HEK293T (cell line): ENCODE data around the gene IL10RB.

Experiments
- BHLHE40 ChIP-seq: fragments of 450-650 bp; IDR thresholded peaks from 2 replicates; pipeline ENCODE4 v1.6.1; 2016; ENCODE audit warnings: mild to moderate bottlenecking, moderate library complexity, borderline replicate concordance
- ELF4 ChIP-seq: fragments of 450-650 bp; IDR thresholded peaks from 2 replicates; pipeline ENCODE4 v1.6.1; 2017; ENCODE audit warnings: antibody characterized with exemption
- SUZ12 ChIP-seq: fragments of 450-650 bp; IDR thresholded peaks from 2 replicates; pipeline ENCODE4 v1.6.1; 2016; ENCODE audit warnings: mild to moderate bottlenecking

- no peak for TF ChIP-seq BHLHE40
- no peak for TF ChIP-seq SUZ12
- TF ChIP-seq ELF4: no peak
These were observed 25.8 kb upstream of the IL10RB start for GRCh38 chr21:33240404-33240803.
